ENCODE data around the gene ARHGEF6. TPM values are rescaled to one million over a fixed set of nuclear protein-coding genes. Genes with fewer than 3 reads are reported as not detected.

ARHGEF6 gene
- total RNA-seq, 4 donors from 2014 or later, result 23.7 to 41.1 (median 29.6) TPM

DNA sequence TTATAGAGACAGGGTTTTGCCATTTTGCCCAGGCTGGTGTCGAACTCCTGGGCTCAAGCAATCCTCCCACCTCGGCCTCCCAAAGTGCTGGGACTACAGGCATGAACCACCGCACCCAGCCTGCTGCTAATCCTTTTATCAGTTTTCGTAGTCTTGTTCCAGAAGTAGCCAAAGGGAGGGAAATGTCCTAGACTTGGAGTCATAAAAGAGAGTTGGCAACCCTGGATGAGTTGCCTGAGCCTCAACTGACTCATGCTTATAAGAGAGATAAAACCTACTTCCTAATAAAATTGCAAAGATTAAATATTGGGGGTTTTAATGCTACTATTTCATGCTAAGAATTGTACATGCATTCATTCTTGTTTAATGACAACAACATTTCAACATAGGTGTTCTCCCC is 88.5 kb downstream of the ARHGEF6 start:
- Histone ChIP-seq H3K27me3 (peaks cover 0 to 4% of the 10 kb centered on the region in 2 donors), H3K36me3 (peaks cover 0 to 13% (median 0%) of the 10 kb centered on the region in 3 donors), H3K4me3 (no peak overlapping the region), H3K4me1 (no peaks in the 10 kb centered on the region), H3K27ac (no peak overlapping the region), H3K9me3 (no peaks in the 10 kb centered on the region)
- 78 to 93% methylated on average over 4 of the region's 4 CpGs for WGBS, 2 donors
- DNase-seq (ENCODE audit: low spot score in 2 of 2), result no peak
- TF ChIP-seq POLR2A (IDR thresholded peaks at IDR 0.05) (no peak), EP300 (IDR thresholded peaks at IDR 0.05) (no peak)
- TF ChIP-seq, protein P1, sequence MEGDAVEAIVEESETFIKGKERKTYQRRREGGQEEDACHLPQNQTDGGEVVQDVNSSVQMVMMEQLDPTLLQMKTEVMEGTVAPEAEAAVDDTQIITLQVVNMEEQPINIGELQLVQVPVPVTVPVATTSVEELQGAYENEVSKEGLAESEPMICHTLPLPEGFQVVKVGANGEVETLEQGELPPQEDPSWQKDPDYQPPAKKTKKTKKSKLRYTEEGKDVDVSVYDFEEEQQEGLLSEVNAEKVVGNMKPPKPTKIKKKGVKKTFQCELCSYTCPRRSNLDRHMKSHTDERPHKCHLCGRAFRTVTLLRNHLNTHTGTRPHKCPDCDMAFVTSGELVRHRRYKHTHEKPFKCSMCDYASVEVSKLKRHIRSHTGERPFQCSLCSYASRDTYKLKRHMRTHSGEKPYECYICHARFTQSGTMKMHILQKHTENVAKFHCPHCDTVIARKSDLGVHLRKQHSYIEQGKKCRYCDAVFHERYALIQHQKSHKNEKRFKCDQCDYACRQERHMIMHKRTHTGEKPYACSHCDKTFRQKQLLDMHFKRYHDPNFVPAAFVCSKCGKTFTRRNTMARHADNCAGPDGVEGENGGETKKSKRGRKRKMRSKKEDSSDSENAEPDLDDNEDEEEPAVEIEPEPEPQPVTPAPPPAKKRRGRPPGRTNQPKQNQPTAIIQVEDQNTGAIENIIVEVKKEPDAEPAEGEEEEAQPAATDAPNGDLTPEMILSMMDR (IDR thresholded peaks at IDR 0.05), result no peak

DNA sequence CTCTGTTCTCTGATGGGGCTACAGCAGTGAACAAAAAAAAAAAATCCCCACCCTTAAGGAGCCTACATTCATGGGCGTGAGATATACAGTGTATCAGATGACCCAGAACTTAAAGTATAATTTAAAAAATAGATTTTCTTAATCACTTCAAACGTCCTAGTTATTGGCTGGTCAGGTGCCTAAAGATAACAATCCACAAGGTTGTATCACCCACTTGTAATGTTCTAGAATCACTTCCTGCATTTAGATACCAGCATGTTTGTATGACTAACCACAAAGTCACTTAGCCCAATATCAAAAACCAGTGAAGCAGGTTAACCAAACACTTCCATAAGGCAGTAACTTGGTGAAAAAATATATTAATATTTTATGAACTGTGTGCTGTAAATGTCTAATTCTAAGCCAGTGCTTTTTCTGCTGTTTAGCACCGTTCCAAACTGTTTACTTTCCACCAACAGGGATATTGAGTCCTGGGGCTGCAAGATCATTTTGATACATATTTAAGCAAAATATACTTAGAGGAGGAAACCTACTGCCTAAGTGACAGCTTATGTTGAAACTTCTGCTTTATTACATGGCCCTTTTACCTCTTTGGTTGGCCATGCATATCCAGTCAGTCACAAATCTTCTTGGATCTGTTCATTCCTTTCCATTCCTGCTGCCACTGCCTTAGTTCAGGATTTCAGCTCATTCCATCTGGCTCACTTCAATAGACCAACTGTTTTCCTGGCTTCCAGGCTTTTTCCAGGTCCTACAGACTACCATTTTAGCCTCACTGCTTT is 89.5 kb downstream of the ARHGEF6 start:
- Histone ChIP-seq H3K27ac (no peak overlapping the region), H3K9me3 (no peaks in the 10 kb centered on the region), H3K27me3 (peaks cover 0 to 4% of the 10 kb centered on the region in 2 donors), H3K36me3 (peaks cover 0 to 13% (median 0%) of the 10 kb centered on the region in 3 donors), H3K4me1 (no peaks in the 10 kb centered on the region), H3K4me3 (no peak overlapping the region)
- TF ChIP-seq EP300 (IDR thresholded peaks at IDR 0.05) (no peak), POLR2A (IDR thresholded peaks at IDR 0.05) (no peak)
- TF ChIP-seq, protein P1 (IDR thresholded peaks at IDR 0.05), result no peak
- 62 to 80% methylated on average over 3 of the region's 3 CpGs for WGBS, 2 donors
- no peak for DNase-seq (ENCODE audit: low spot score in 2 of 2)

DNA sequence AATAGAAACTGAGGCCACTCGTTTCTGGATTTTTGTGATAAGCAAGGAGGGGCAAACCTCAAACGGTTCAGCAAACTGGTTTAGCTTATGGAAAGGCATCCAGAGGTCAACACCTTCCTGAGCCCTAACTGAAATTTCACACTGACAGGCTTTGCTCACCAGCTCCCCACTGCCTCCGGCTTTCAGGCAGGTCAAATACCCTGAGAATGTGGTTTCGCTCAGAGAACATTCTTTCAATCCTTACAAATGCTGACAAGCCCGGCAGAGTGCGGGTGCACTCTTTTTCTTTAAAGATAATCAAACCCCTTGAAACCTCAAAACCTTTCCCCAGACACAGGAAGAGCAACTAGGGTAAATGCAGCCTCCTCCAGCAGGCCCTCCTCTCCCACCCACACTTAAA is 91.3 kb downstream of the ARHGEF6 start:
- DNase-seq (ENCODE audit: low spot score in 2 of 2), result no peak
- Histone ChIP-seq H3K4me3 (no peak overlapping the region), H3K36me3 (peaks cover 0 to 13% (median 0%) of the 10 kb centered on the region in 3 donors), H3K27me3 (peaks cover 0 to 12% of the 10 kb centered on the region in 2 donors), H3K27ac (no peak overlapping the region), H3K4me1 (no peaks in the 10 kb centered on the region), H3K9me3 (no peaks in the 10 kb centered on the region)
- WGBS, 2 donors, result 41 to 55% methylated on average over 5 to 6 of the region's 6 CpGs
- no peak for TF ChIP-seq POLR2A (IDR thresholded peaks at IDR 0.05)
- TF ChIP-seq, protein P1 (IDR thresholded peaks at IDR 0.05), result no peak

DNA sequence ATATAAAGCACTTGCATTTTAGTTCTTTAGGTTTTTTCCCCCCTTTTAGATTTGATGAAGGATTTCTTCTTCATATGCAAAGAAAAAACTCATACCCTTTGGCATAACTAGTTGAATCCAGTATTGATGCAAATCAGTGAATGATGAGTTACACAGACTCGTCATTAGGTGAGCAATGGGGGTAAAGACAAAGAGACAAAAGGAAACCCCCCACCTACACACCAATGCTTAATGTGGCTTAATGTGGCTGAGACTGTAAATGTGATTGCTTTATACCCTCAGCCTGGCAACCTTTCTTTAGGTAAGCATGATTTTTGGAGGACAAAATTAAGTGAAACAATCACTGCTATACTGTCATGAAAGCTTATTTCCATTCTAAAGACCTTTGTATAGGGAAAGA is 93.3 kb downstream of the ARHGEF6 start:
- no peak for DNase-seq (ENCODE audit: low spot score in 2 of 2)
- H3K9me3 ChIP-seq, result no peaks in the 10 kb centered on the region
- TF ChIP-seq POLR2A (IDR thresholded peaks at IDR 0.05) (no peak), EP300 (IDR thresholded peaks at IDR 0.05) (no peak)
- TF ChIP-seq, protein P1 (IDR thresholded peaks at IDR 0.05), result no peak
- peaks cover 0 to 21% of the 10 kb centered on the region in 2 donors for H3K27me3 ChIP-seq
- H3K4me1 ChIP-seq, result no peaks in the 10 kb centered on the region
- 73 to 80% methylated on average over 1 of the region's 1 CpG for WGBS, 2 donors
- no peak overlapping the region for H3K27ac ChIP-seq
- H3K4me3 ChIP-seq, result no peak overlapping the region
- peaks cover 0 to 13% (median 0%) of the 10 kb centered on the region in 3 donors for H3K36me3 ChIP-seq

DNA sequence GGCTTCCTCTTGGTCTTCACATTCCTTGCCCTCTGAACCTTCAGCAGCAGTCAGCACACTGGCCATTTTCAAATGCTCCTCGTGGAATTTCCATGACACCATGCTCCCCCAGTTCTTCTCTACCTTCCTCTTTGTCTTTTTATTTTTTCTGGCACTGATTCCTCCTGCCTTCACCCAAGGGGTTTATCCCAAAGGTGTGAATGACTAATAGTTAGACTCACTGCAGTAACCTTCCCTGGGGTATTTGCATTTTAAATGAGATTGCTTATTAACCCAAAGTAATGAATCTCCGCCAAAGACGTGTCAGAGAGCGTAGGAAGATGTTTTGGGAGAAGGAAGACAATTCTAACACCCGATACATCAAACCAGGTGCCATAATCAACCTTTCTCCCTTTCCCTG is 96.6 kb downstream of the ARHGEF6 start:
- H3K4me3 ChIP-seq, result no peak overlapping the region
- peaks cover 0 to 21% of the 10 kb centered on the region in 2 donors for H3K27me3 ChIP-seq
- DNase-seq (ENCODE audit: low spot score in 2 of 2), result no peak
- TF ChIP-seq EP300 (IDR thresholded peaks at IDR 0.05), result no peak
- TF ChIP-seq, protein P1 (IDR thresholded peaks at IDR 0.05), result no peak
- no peak for TF ChIP-seq POLR2A (IDR thresholded peaks at IDR 0.05)
- 68 to 84% methylated on average over 5 of the region's 5 CpGs for WGBS, 2 donors
- peaks cover 0 to 5% (median 0%) of the 10 kb centered on the region in 3 donors for H3K36me3 ChIP-seq
- H3K9me3 ChIP-seq, result no peaks in the 10 kb centered on the region
- no peaks in the 10 kb centered on the region for H3K4me1 ChIP-seq
- no peak overlapping the region for H3K27ac ChIP-seq

Data from tibial nerve (tissue), 4 donors.